H1 (cell line): ENCODE measurements around the gene EGR1. TPM values are rescaled to one million over a fixed set of nuclear protein-coding genes. Genes with fewer than 3 reads are reported as not detected.

ENCODE experiments used
- CREB1 ChIP-seq: IDR thresholded peaks from 2 replicates; pipeline ENCODE4 v1.6.1; 2012; ENCODE audit warnings: inconsistent platforms
- EGR1 ChIP-seq: IDR thresholded peaks from 2 replicates; pipeline ENCODE4 v1.6.1; 2011; ENCODE audit warnings: low read depth, low read length, borderline replicate concordance
- SIX5 ChIP-seq: IDR thresholded peaks from 2 replicates; pipeline ENCODE4 v1.6.1; 2011; ENCODE audit warnings: mild to moderate bottlenecking, low read depth, low read length
- polyA plus RNA-seq, 7 experiments: library from polyadenylated mRNA; depleted of rRNA in 3 of 7; stranded (reverse) in 5 of 7; unstranded in 2 of 7; fragments of >200 nt in 5 of 7; fragments of 200-250 nt in 2 of 7; gene quantifications; 1 replicate in 5 of 7; 2 replicates in 1 of 7; 4 replicates in 1 of 7; pipeline versions ENCODE4 v1.2.1 to v1.2.3, GENCODE V29; 2011 to 2013; ENCODE audit warnings: missing spikeins in 2 of 7, mixed read lengths in 2 of 7
- total RNA-seq: library from RNA; stranded (reverse); fragmentation: NEBNext Ultra II Directional; extraction: Animal tissue kit (Norgen Biotek cat#: 25700); gene quantifications from 2 replicates; pipeline ENCODE4 v1.2.1, GENCODE V29; 2021
- TF ChIP-seq, protein P1 (sequence below): fragments of 300-600 bp; sonication (generic); IDR thresholded peaks from 2 replicates; pipeline ENCODE4 v1.7.1; 2012; ENCODE audit warnings: low read length, moderate library complexity, mild to moderate bottlenecking, inconsistent platforms; ENCODE audit not compliant: insufficient replicate concordance

Gene EGR1
- total and polyA plus RNA-seq, 2 of the 8 experiments (the other 6 are each of a cell fraction or from before 2014, with no cell fraction given): 16.2 to 35.5 TPM

DNA sequence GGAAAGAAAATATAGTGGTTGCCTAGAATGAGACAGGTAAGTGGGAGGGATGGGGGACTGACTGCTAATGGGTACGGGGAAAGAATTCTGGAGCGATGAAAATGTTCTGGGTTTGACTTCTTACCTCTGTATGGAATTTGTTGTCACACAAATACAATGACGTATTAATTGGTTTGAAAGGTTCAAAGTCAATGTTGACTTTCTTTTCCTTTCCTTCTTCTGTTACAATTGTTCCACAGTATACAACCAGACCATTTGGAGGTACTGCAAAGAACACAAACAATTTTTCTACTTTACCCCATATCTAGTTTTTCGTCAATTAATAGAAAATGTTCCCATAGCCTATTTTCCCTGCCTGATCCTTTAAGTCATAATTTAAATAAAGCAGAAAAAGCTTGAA, 52.2 kb downstream of the EGR1 start (continued):
- TF ChIP-seq, protein P1, sequence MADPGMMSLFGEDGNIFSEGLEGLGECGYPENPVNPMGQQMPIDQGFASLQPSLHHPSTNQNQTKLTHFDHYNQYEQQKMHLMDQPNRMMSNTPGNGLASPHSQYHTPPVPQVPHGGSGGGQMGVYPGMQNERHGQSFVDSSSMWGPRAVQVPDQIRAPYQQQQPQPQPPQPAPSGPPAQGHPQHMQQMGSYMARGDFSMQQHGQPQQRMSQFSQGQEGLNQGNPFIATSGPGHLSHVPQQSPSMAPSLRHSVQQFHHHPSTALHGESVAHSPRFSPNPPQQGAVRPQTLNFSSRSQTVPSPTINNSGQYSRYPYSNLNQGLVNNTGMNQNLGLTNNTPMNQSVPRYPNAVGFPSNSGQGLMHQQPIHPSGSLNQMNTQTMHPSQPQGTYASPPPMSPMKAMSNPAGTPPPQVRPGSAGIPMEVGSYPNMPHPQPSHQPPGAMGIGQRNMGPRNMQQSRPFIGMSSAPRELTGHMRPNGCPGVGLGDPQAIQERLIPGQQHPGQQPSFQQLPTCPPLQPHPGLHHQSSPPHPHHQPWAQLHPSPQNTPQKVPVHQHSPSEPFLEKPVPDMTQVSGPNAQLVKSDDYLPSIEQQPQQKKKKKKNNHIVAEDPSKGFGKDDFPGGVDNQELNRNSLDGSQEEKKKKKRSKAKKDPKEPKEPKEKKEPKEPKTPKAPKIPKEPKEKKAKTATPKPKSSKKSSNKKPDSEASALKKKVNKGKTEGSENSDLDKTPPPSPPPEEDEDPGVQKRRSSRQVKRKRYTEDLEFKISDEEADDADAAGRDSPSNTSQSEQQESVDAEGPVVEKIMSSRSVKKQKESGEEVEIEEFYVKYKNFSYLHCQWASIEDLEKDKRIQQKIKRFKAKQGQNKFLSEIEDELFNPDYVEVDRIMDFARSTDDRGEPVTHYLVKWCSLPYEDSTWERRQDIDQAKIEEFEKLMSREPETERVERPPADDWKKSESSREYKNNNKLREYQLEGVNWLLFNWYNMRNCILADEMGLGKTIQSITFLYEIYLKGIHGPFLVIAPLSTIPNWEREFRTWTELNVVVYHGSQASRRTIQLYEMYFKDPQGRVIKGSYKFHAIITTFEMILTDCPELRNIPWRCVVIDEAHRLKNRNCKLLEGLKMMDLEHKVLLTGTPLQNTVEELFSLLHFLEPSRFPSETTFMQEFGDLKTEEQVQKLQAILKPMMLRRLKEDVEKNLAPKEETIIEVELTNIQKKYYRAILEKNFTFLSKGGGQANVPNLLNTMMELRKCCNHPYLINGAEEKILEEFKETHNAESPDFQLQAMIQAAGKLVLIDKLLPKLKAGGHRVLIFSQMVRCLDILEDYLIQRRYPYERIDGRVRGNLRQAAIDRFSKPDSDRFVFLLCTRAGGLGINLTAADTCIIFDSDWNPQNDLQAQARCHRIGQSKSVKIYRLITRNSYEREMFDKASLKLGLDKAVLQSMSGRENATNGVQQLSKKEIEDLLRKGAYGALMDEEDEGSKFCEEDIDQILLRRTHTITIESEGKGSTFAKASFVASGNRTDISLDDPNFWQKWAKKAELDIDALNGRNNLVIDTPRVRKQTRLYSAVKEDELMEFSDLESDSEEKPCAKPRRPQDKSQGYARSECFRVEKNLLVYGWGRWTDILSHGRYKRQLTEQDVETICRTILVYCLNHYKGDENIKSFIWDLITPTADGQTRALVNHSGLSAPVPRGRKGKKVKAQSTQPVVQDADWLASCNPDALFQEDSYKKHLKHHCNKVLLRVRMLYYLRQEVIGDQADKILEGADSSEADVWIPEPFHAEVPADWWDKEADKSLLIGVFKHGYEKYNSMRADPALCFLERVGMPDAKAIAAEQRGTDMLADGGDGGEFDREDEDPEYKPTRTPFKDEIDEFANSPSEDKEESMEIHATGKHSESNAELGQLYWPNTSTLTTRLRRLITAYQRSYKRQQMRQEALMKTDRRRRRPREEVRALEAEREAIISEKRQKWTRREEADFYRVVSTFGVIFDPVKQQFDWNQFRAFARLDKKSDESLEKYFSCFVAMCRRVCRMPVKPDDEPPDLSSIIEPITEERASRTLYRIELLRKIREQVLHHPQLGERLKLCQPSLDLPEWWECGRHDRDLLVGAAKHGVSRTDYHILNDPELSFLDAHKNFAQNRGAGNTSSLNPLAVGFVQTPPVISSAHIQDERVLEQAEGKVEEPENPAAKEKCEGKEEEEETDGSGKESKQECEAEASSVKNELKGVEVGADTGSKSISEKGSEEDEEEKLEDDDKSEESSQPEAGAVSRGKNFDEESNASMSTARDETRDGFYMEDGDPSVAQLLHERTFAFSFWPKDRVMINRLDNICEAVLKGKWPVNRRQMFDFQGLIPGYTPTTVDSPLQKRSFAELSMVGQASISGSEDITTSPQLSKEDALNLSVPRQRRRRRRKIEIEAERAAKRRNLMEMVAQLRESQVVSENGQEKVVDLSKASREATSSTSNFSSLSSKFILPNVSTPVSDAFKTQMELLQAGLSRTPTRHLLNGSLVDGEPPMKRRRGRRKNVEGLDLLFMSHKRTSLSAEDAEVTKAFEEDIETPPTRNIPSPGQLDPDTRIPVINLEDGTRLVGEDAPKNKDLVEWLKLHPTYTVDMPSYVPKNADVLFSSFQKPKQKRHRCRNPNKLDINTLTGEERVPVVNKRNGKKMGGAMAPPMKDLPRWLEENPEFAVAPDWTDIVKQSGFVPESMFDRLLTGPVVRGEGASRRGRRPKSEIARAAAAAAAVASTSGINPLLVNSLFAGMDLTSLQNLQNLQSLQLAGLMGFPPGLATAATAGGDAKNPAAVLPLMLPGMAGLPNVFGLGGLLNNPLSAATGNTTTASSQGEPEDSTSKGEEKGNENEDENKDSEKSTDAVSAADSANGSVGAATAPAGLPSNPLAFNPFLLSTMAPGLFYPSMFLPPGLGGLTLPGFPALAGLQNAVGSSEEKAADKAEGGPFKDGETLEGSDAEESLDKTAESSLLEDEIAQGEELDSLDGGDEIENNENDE: no peak
- TF ChIP-seq CREB1: no peak
- no peak for TF ChIP-seq SIX5
- no peak for TF ChIP-seq EGR1
